Panc1 (cell line): ENCODE data around the gene ALOX5AP.
A peak's percentile ranks its signal among the peaks of the same experiment; 100 is the strongest.

ENCODE experiments used
- POLR2AphosphoS5 ChIP-seq: IDR thresholded peaks from 2 replicates; pipeline ENCODE4 v1.6.1; 2012; ENCODE audit warnings: mild to moderate bottlenecking, low read depth, low read length, moderate library complexity
- SIN3A ChIP-seq: IDR thresholded peaks from 2 replicates; pipeline ENCODE4 v1.6.1; 2012; ENCODE audit warnings: low read depth, mild to moderate bottlenecking, low read length, moderate library complexity, borderline replicate concordance; ENCODE audit not compliant: insufficient read depth
- TF ChIP-seq, protein P1 (sequence below): fragments of 450-650 bp; IDR thresholded peaks from 2 replicates; pipeline ENCODE4 v1.5.1; 2017; ENCODE audit warnings: mild to moderate bottlenecking

DNA sequence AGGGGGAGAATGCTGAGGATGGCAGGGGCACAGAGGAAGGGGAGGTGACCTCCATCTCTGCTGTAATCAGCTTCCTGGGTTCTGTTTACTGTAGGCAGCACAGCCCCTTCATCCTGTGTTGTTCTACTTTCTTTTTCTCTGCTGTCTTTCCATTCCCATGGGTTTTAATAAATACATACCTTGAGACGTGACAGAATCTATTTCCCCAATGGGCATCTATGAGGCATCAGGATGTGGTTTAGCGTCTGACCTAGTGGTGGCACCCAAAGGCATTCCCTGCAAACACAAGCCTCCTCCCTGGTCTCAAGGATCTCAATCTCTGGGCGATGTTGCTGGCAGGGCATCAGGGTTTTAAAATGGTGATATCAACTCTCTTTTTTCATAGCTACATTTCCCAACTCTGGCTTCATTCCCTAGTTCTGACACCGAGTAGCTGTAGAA is 60.8 kb downstream of the ALOX5AP start:
- TF ChIP-seq, protein P1, sequence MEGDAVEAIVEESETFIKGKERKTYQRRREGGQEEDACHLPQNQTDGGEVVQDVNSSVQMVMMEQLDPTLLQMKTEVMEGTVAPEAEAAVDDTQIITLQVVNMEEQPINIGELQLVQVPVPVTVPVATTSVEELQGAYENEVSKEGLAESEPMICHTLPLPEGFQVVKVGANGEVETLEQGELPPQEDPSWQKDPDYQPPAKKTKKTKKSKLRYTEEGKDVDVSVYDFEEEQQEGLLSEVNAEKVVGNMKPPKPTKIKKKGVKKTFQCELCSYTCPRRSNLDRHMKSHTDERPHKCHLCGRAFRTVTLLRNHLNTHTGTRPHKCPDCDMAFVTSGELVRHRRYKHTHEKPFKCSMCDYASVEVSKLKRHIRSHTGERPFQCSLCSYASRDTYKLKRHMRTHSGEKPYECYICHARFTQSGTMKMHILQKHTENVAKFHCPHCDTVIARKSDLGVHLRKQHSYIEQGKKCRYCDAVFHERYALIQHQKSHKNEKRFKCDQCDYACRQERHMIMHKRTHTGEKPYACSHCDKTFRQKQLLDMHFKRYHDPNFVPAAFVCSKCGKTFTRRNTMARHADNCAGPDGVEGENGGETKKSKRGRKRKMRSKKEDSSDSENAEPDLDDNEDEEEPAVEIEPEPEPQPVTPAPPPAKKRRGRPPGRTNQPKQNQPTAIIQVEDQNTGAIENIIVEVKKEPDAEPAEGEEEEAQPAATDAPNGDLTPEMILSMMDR, result peak; percentile 26
- peak; percentile 27; the same call in 1 of the 2 replicates for TF ChIP-seq POLR2AphosphoS5
- no peak for TF ChIP-seq SIN3A
